Muscle layer of duodenum (tissue), 2 donors: ENCODE data around the gene SYNC.
"Not testable (repeated sequence)": the region's sequence is repeated elsewhere in the genome, so short reads cannot be mapped to it uniquely, and the experiment has no call there.

ENCODE experiments used
- H3K27ac ChIP-seq: one replicate; pipeline ENCODE4 v1.7.0; 2013; ENCODE audit warnings: mild to moderate bottlenecking, low read length
- H3K27me3 ChIP-seq: one replicate; pipeline ENCODE4 v1.7.0; 2013; ENCODE audit warnings: low read depth, mild to moderate bottlenecking, control low read depth, low read length
- H3K36me3 ChIP-seq, 2 donors: one replicate each; pipeline ENCODE4 v1.7.0; 2013; ENCODE audit warnings: low read length in 2 of 2, control low read depth in 1 of 2, mild to moderate bottlenecking in 1 of 2; ENCODE audit not compliant: insufficient read depth in 2 of 2, control insufficient read depth in 1 of 2
- H3K4me1 ChIP-seq, 2 donors: one replicate each; pipeline ENCODE4 v1.7.0; 2013; ENCODE audit warnings: low read length in 2 of 2, mild to moderate bottlenecking in 2 of 2, control low read depth in 1 of 2, moderate library complexity in 1 of 2; ENCODE audit not compliant: insufficient read depth in 2 of 2, control insufficient read depth in 1 of 2
- H3K4me3 ChIP-seq, 2 donors: one replicate each; pipeline ENCODE4 v1.7.0; 2013; ENCODE audit warnings: low read length in 2 of 2, low read depth in 1 of 2, mild to moderate bottlenecking in 1 of 2
- H3K9me3 ChIP-seq, 2 donors: one replicate each; pipeline ENCODE4 v1.7.0; 2013; ENCODE audit warnings: low read length in 2 of 2, control low read depth in 1 of 2, mild to moderate bottlenecking in 1 of 2; ENCODE audit not compliant: control insufficient read depth in 1 of 2
- donor health status: healthy.

The SYNC gene

GRCh38 chr1:32652244-32652962 lies 50.2 kb downstream of the SYNC start:
- Histone ChIP-seq H3K9me3 (no peaks in the 10 kb centered on the region), H3K36me3 (peaks cover 9 to 22% of the 10 kb centered on the region in 2 donors), H3K27me3 (no peaks in the 10 kb centered on the region), H3K4me1 (peaks cover 12 to 34% of the 10 kb centered on the region in 2 donors), H3K27ac (peak overlapping the region; percentile 75), H3K4me3 (peak overlapping the region; percentile 79 to 86)

- H3K4me1 ChIP-seq, result peaks cover 12 to 34% of the 10 kb centered on the region in 2 donors
- H3K4me3 ChIP-seq, result peak overlapping the region; percentile 79 to 86
- no peaks in the 10 kb centered on the region for H3K9me3 ChIP-seq
- H3K36me3 ChIP-seq, result peaks cover 6 to 15% of the 10 kb centered on the region in 2 donors
- peak overlapping the region; percentile 75 for H3K27ac ChIP-seq
- no peaks in the 10 kb centered on the region for H3K27me3 ChIP-seq
These were observed 51.0 kb downstream of the SYNC start for GRCh38 chr1:32651461-32652073.

- H3K4me1 ChIP-seq, result peaks cover 12 to 34% of the 10 kb centered on the region in 2 donors
- H3K4me3 ChIP-seq, result peak within 1 kb of the TSS; percentile 85 to 86
- H3K27me3 ChIP-seq, result no peaks in the 10 kb centered on the region
- peak within 1 kb of the TSS; percentile 100 for H3K27ac ChIP-seq
- peaks cover 6 to 15% of the 10 kb centered on the region in 2 donors for H3K36me3 ChIP-seq
- no peaks in the 10 kb centered on the region for H3K9me3 ChIP-seq
These were observed 51.7 kb downstream of the SYNC start, which contains the start of gene RBBP4 for GRCh38 chr1:32650752-32651460. Gene RBBP4, plus strand, starts transcription at chr1:32651208. Its CDS starts 99 bp downstream, at chr1:32651307.

- Histone ChIP-seq H3K27ac (peak within 1 kb of the TSS; percentile 100), H3K27me3 (no peaks in the 10 kb centered on the region), H3K36me3 (peaks cover 6 to 9% of the 10 kb centered on the region in 2 donors), H3K9me3 (no peaks in the 10 kb centered on the region), H3K4me1 (peaks cover 11 to 34% of the 10 kb centered on the region in 2 donors), H3K4me3 (peak within 1 kb of the TSS; percentile 85 to 86)
These were observed 52.3 kb downstream of the SYNC start, which contains the start of gene ZBTB8OS for GRCh38 chr1:32650248-32650751. Gene ZBTB8OS, minus strand, starts transcription at chr1:32650550. Its CDS starts 21 bp downstream, at chr1:32650529.

- H3K4me1 ChIP-seq, result peaks cover 4 to 19% of the 10 kb centered on the region in 2 donors
- H3K27me3 ChIP-seq, result no peaks in the 10 kb centered on the region
- H3K9me3 ChIP-seq, result no peaks in the 10 kb centered on the region
- H3K27ac ChIP-seq, result no peak overlapping the region
- peaks cover 0 to 4% of the 10 kb centered on the region in 2 donors for H3K36me3 ChIP-seq
- no peak overlapping the region for H3K4me3 ChIP-seq
These were observed 55.0 kb downstream of the SYNC start for GRCh38 chr1:32647308-32648134.

- Histone ChIP-seq H3K9me3 (no peaks in the 10 kb centered on the region), H3K36me3 (no peaks in the 10 kb centered on the region), H3K4me1 (peaks cover 0 to 10% of the 10 kb centered on the region in 2 donors), H3K27ac (no peak overlapping the region), H3K4me3 (no peak overlapping the region), H3K27me3 (no peaks in the 10 kb centered on the region)
These were observed 58.1 kb downstream of the SYNC start for GRCh38 chr1:32644426-32644825.

GRCh38 chr1:32642292-32642827 lies 60.2 kb downstream of the SYNC start:
- H3K9me3 ChIP-seq, H3K27ac ChIP-seq, H3K27me3 ChIP-seq, H3K4me1 ChIP-seq, H3K4me3 ChIP-seq, H3K36me3 ChIP-seq: not testable (repeated sequence)

GRCh38 chr1:32639489-32640075 lies 63.0 kb downstream of the SYNC start:
- Histone ChIP-seq H3K4me1 (no peaks in the 10 kb centered on the region), H3K9me3 (no peaks in the 10 kb centered on the region), H3K36me3 (no peaks in the 10 kb centered on the region), H3K27ac (no peak overlapping the region), H3K27me3 (no peaks in the 10 kb centered on the region), H3K4me3 (no peak overlapping the region)

- Histone ChIP-seq H3K4me1 (no peaks in the 10 kb centered on the region), H3K4me3 (no peak overlapping the region), H3K27me3 (no peaks in the 10 kb centered on the region), H3K9me3 (no peaks in the 10 kb centered on the region), H3K27ac (no peak overlapping the region), H3K36me3 (peaks cover 6 to 8% of the 10 kb centered on the region in 2 donors)
These were observed 65.5 kb downstream of the SYNC start for GRCh38 chr1:32636914-32637645.
